ENCODE measurements around the gene CLDN9.

GRCh38 chr16:3021449-3022207 lies 8.9 kb downstream of the CLDN9 start:
- TF ChIP-seq SIN3A (IDR thresholded peaks at IDR 0.05; ENCODE audit: borderline replicate concordance, insufficient read depth, low read length) = no peak
- TF ChIP-seq, protein P1, sequence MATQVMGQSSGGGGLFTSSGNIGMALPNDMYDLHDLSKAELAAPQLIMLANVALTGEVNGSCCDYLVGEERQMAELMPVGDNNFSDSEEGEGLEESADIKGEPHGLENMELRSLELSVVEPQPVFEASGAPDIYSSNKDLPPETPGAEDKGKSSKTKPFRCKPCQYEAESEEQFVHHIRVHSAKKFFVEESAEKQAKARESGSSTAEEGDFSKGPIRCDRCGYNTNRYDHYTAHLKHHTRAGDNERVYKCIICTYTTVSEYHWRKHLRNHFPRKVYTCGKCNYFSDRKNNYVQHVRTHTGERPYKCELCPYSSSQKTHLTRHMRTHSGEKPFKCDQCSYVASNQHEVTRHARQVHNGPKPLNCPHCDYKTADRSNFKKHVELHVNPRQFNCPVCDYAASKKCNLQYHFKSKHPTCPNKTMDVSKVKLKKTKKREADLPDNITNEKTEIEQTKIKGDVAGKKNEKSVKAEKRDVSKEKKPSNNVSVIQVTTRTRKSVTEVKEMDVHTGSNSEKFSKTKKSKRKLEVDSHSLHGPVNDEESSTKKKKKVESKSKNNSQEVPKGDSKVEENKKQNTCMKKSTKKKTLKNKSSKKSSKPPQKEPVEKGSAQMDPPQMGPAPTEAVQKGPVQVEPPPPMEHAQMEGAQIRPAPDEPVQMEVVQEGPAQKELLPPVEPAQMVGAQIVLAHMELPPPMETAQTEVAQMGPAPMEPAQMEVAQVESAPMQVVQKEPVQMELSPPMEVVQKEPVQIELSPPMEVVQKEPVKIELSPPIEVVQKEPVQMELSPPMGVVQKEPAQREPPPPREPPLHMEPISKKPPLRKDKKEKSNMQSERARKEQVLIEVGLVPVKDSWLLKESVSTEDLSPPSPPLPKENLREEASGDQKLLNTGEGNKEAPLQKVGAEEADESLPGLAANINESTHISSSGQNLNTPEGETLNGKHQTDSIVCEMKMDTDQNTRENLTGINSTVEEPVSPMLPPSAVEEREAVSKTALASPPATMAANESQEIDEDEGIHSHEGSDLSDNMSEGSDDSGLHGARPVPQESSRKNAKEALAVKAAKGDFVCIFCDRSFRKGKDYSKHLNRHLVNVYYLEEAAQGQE (IDR thresholded peaks at IDR 0.05; ENCODE audit: insufficient read depth in 1 of 2, low read depth in 2 of 2, low read length in 2 of 2) = no peak
- TF ChIP-seq POLR2AphosphoS5 (IDR thresholded peaks at IDR 0.05; ENCODE audit: low read depth, low read length) = no peak; the same call in 1 of the 2 replicates
- TF ChIP-seq TAF1 (IDR thresholded peaks at IDR 0.05; ENCODE audit: borderline replicate concordance, insufficient read depth, low read length) = 0 out of 2 replicates have a peak, but pooled peaks have one; percentile 29
- no peak for TF ChIP-seq FOXP2 (optimal IDR thresholded peaks at IDR 0.05; ENCODE audit: borderline replicate concordance, extremely low read depth, extremely low read length, insufficient read depth)

Measured in PFSK-1 (cell line).